Mesendoderm (in vitro differentiated cells): ENCODE measurements around the gene MFSD11.
"Not testable (repeated sequence)": the region's sequence is repeated elsewhere in the genome, so short reads cannot be mapped to it uniquely, and the experiment has no call there.

Experiments
- DNase-seq: peaks from one replicate; pipeline ENCODE4 v3.0.0; 2013
- H2AK5ac ChIP-seq: 2 replicates; pipeline ENCODE4 v1.6.1; 2013; ENCODE audit warnings: low read length, inconsistent platforms
- H2BK120ac ChIP-seq: 2 replicates; pipeline ENCODE4 v1.6.1; 2013; ENCODE audit warnings: low read depth, mild to moderate bottlenecking, low read length, moderate library complexity, mixed read lengths
- H2BK15ac ChIP-seq: replicated peaks from 2 replicates; pipeline ENCODE4 v1.6.1; 2013; ENCODE audit warnings: low read depth, mild to moderate bottlenecking, moderate library complexity
- H2BK5ac ChIP-seq: 2 replicates; pipeline ENCODE4 v1.6.1; 2013; ENCODE audit warnings: low read length, inconsistent platforms
- H3K18ac ChIP-seq: 2 replicates; pipeline ENCODE4 v1.6.1; 2013; ENCODE audit warnings: mild to moderate bottlenecking, low read length, mixed read lengths
- H3K23ac ChIP-seq: one replicate; pipeline ENCODE4 v1.6.1; 2013; ENCODE audit warnings: low read length
- H3K27ac ChIP-seq: 2 replicates; pipeline ENCODE4 v1.5.1; 2013; ENCODE audit warnings: low read depth, mild to moderate bottlenecking, inconsistent platforms, low read length, moderate library complexity
- H3K27me3 ChIP-seq: 2 replicates; pipeline ENCODE4 v1.6.1; 2013; ENCODE audit warnings: low read length, control low read depth, mild to moderate bottlenecking, inconsistent platforms; ENCODE audit not compliant: insufficient read depth, poor library complexity
- H3K36me3 ChIP-seq: 2 replicates; pipeline ENCODE4 v1.6.1; 2013; ENCODE audit warnings: low read length, inconsistent platforms; ENCODE audit not compliant: control insufficient read depth, insufficient read depth
- H3K4ac ChIP-seq: one replicate; pipeline ENCODE4 v1.6.1; 2013; ENCODE audit warnings: low read depth, mild to moderate bottlenecking, low read length, moderate library complexity
- H3K4me1 ChIP-seq: 2 replicates; pipeline ENCODE4 v1.6.1; 2013; ENCODE audit warnings: low read depth, low read length, inconsistent platforms; ENCODE audit not compliant: control insufficient read depth
- H3K4me2 ChIP-seq: 2 replicates; pipeline ENCODE4 v1.6.1; 2013; ENCODE audit warnings: low read length
- H3K4me3 ChIP-seq: 2 replicates; pipeline ENCODE4 v1.5.1; 2013; ENCODE audit warnings: mild to moderate bottlenecking, low read length
- H3K56ac ChIP-seq: one replicate; pipeline ENCODE4 v1.6.1; 2013; ENCODE audit warnings: low read length
- H3K79me1 ChIP-seq: 2 replicates; pipeline ENCODE4 v1.6.1; 2013; ENCODE audit warnings: low read length, inconsistent platforms
- H3K79me2 ChIP-seq: 2 replicates; pipeline ENCODE4 v1.6.1; 2013; ENCODE audit warnings: mild to moderate bottlenecking, low read length; ENCODE audit not compliant: control insufficient read depth, insufficient read depth
- H3K9ac ChIP-seq: 2 replicates; pipeline ENCODE4 v1.6.1; 2013; ENCODE audit warnings: low read length, inconsistent platforms
- H4K5ac ChIP-seq: one replicate; pipeline ENCODE4 v1.6.1; 2013; ENCODE audit warnings: low read length
- H4K8ac ChIP-seq: one replicate; pipeline ENCODE4 v1.6.1; 2013; ENCODE audit warnings: low read depth, mild to moderate bottlenecking, control low read depth, low read length, moderate library complexity
- WGBS: extraction: QIAGEN DNeasy Blood & Tissue Kit; methylation state at CpG from one replicate; pipeline ENCODE4 v1.1.7; 2013; ENCODE audit warnings: low lambda C conversion rate, missing lambda C conversion rate; ENCODE audit not compliant: insufficient coverage; ENCODE audit errors: extremely low coverage; 5-methylcytosine and 5-hydroxymethylcytosine counted together

MFSD11 gene

GRCh38 chr17:76727745-76728456 lies 10.0 kb upstream of the MFSD11 start:
- Histone ChIP-seq H2BK15ac (no peak overlapping the region), H3K4ac (no peak overlapping the region), H4K5ac (no peak overlapping the region), H2AK5ac (no peak overlapping the region), H3K4me3 (no peak overlapping the region), H3K9ac (peak overlapping the region; percentile 87), H3K4me1 (peaks cover 2% of the 10 kb centered on the region), H3K56ac (peak overlapping the region; percentile 96), H3K27ac (no peak overlapping the region), H3K79me1 (peaks cover 6% of the 10 kb centered on the region), H3K18ac (no peak overlapping the region), H3K4me2 (peak overlapping the region; percentile 88), H2BK120ac (no peak overlapping the region), H4K8ac (no peak overlapping the region), H3K27me3 (no peaks in the 10 kb centered on the region), H2BK5ac (no peak overlapping the region), H3K79me2 (peaks cover 15% of the 10 kb centered on the region), H3K36me3 (peaks cover under 1% of the 10 kb centered on the region), H3K23ac (no peak overlapping the region)
- DNase-seq, result no peak
- no CpG with 5 or more reads among the region's 18 CpGs for WGBS

- H2BK120ac ChIP-seq, H3K56ac ChIP-seq, H3K27ac ChIP-seq, H4K8ac ChIP-seq, H3K23ac ChIP-seq, H3K4me2 ChIP-seq, H3K9ac ChIP-seq, H2AK5ac ChIP-seq, H3K4me3 ChIP-seq, DNase-seq, H3K4me1 ChIP-seq, H3K4ac ChIP-seq, H4K5ac ChIP-seq, H2BK5ac ChIP-seq, H2BK15ac ChIP-seq, H3K79me1 ChIP-seq, H3K18ac ChIP-seq, H3K27me3 ChIP-seq: not testable (repeated sequence)
- Histone ChIP-seq H3K79me2 (peaks cover 44% of the 10 kb centered on the region), H3K36me3 (peaks cover 17% of the 10 kb centered on the region)
- no CpG with 5 or more reads among the region's 13 CpGs for WGBS
These were observed 5.9 kb upstream of the MFSD11 start for GRCh38 chr17:76731800-76732733.

GRCh38 chr17:76732734-76733617 lies 4.9 kb upstream of the MFSD11 start:
- Histone ChIP-seq H2BK5ac (no peak overlapping the region), H3K56ac (no peak overlapping the region), H3K27ac (no peak overlapping the region), H3K27me3 (no peaks in the 10 kb centered on the region), H3K4me1 (no peaks in the 10 kb centered on the region), H3K4me2 (no peak overlapping the region), H2BK120ac (no peak overlapping the region), H2AK5ac (no peak overlapping the region), H2BK15ac (no peak overlapping the region), H3K18ac (no peak overlapping the region), H3K36me3 (peaks cover 17% of the 10 kb centered on the region), H3K4ac (no peak overlapping the region), H4K8ac (no peak overlapping the region), H4K5ac (no peak overlapping the region), H3K23ac (no peak overlapping the region), H3K79me2 (peaks cover 35% of the 10 kb centered on the region), H3K4me3 (no peak overlapping the region), H3K79me1 (no peaks in the 10 kb centered on the region), H3K9ac (no peak overlapping the region)
- DNase-seq, result no peak
- WGBS, result no CpG with 5 or more reads among the region's 3 CpGs

GRCh38 chr17:76733618-76733957 lies 4.3 kb upstream of the MFSD11 start:
- WGBS, result no CpG with 5 or more reads among the region's 1 CpG
- Histone ChIP-seq H3K18ac (no peak overlapping the region), H3K4me3 (no peak overlapping the region), H3K4ac (no peak overlapping the region), H2BK120ac (no peak overlapping the region), H3K36me3 (peaks cover 17% of the 10 kb centered on the region), H2AK5ac (no peak overlapping the region), H3K27ac (no peak overlapping the region), H4K5ac (no peak overlapping the region), H2BK5ac (no peak overlapping the region), H3K56ac (no peak overlapping the region), H3K9ac (peak overlapping the region; percentile 34), H2BK15ac (no peak overlapping the region), H3K4me2 (no peak overlapping the region), H3K79me1 (no peaks in the 10 kb centered on the region), H3K23ac (no peak overlapping the region), H3K27me3 (no peaks in the 10 kb centered on the region), H3K4me1 (no peaks in the 10 kb centered on the region), H3K79me2 (peaks cover 36% of the 10 kb centered on the region), H4K8ac (no peak overlapping the region)
- no peak for DNase-seq

- Histone ChIP-seq H3K23ac (no peak overlapping the region), H4K8ac (no peak overlapping the region), H3K27me3 (no peaks in the 10 kb centered on the region), H2AK5ac (no peak overlapping the region), H3K9ac (peak overlapping the region; percentile 100), H3K79me1 (no peaks in the 10 kb centered on the region), H2BK5ac (no peak overlapping the region), H3K4me2 (peak overlapping the region; percentile 98), H3K18ac (no peak overlapping the region), H2BK15ac (no peak overlapping the region), H3K79me2 (peaks cover 38% of the 10 kb centered on the region), H3K4me3 (no peak overlapping the region), H4K5ac (no peak overlapping the region), H3K36me3 (peaks cover 17% of the 10 kb centered on the region), H3K27ac (no peak overlapping the region), H2BK120ac (no peak overlapping the region), H3K4ac (no peak overlapping the region), H3K4me1 (peaks cover 4% of the 10 kb centered on the region), H3K56ac (peak overlapping the region; percentile 59)
- no peak for DNase-seq
- WGBS, result no CpG with 5 or more reads among the region's 8 CpGs
These were observed 3.7 kb upstream of the MFSD11 start for GRCh38 chr17:76734080-76734840.
